ENCODE data around the gene BCL3.

GRCh38 chr19:44758596-44758995, 10.1 kb downstream of the BCL3 start:
- TF ChIP-seq CTCF (IDR thresholded peaks at IDR 0.05): no peak
- no peak for TF ChIP-seq POLR2A (IDR thresholded peaks at IDR 0.05)

All from testis (tissue), 2 donors.